Neuronal stem cell (in vitro differentiated cells): ENCODE data around the gene ERBIN.

Experiments used
- DNase-seq: peaks from one replicate; pipeline ENCODE4 v3.0.0-alpha.2; 2013; ENCODE audit warnings: low spot score
- H2AFZ ChIP-seq: one replicate; pipeline ENCODE4 v1.6.1; 2013; ENCODE audit warnings: mild to moderate bottlenecking, low read length, inconsistent platforms
- H2AK5ac ChIP-seq: 2 replicates; pipeline ENCODE4 v1.6.1; 2013; ENCODE audit warnings: low read depth, mild to moderate bottlenecking, inconsistent platforms, low read length, moderate library complexity, mixed read lengths
- H2BK120ac ChIP-seq: 2 replicates; pipeline ENCODE4 v1.6.1; 2013; ENCODE audit warnings: low read depth, mild to moderate bottlenecking, inconsistent platforms, low read length, moderate library complexity, mixed read lengths
- H2BK12ac ChIP-seq: one replicate; pipeline ENCODE4 v1.6.1; 2013; ENCODE audit warnings: low read length, inconsistent platforms
- H2BK15ac ChIP-seq: 2 replicates; pipeline ENCODE4 v1.6.1; 2013; ENCODE audit warnings: mild to moderate bottlenecking, low read length, inconsistent platforms, mixed read lengths
- H2BK5ac ChIP-seq: one replicate; pipeline ENCODE4 v1.6.1; 2013; ENCODE audit warnings: inconsistent platforms, mild to moderate bottlenecking, low read length, moderate library complexity
- H3K14ac ChIP-seq: one replicate; pipeline ENCODE4 v1.6.1; 2013; ENCODE audit warnings: low read length, inconsistent platforms
- H3K18ac ChIP-seq: 2 replicates; pipeline ENCODE4 v1.6.1; 2013; ENCODE audit warnings: low read length, inconsistent platforms
- H3K23ac ChIP-seq: 2 replicates; pipeline ENCODE4 v1.6.1; 2013; ENCODE audit warnings: low read depth, mild to moderate bottlenecking, mixed read lengths, low read length, inconsistent platforms; ENCODE audit not compliant: poor library complexity
- H3K27ac ChIP-seq: replicated peaks from 3 replicates; pipeline ENCODE4 v1.5.1; 2013; ENCODE audit warnings: low read length, inconsistent platforms
- H3K27me3 ChIP-seq, 3 experiments: 2 replicates each; pipeline ENCODE4 v1.6.1; 2013; ENCODE audit warnings: low read length in 3 of 3, mild to moderate bottlenecking in 2 of 3, inconsistent platforms in 1 of 3, low read depth in 1 of 3, mixed read lengths in 1 of 3, moderate library complexity in 1 of 3; ENCODE audit not compliant: control insufficient read depth in 3 of 3, insufficient read depth in 3 of 3
- H3K36me3 ChIP-seq, 2 donors: replicated peaks in 1 of 2; 2 replicates each; pipeline ENCODE4 v1.6.1; 2013; ENCODE audit warnings: low read length in 2 of 2; ENCODE audit not compliant: control insufficient read depth in 2 of 2, insufficient read depth in 2 of 2
- H3K4ac ChIP-seq: 2 replicates; pipeline ENCODE4 v1.6.1; 2013; ENCODE audit warnings: inconsistent platforms, mild to moderate bottlenecking, low read length, moderate library complexity
- H3K4me1 ChIP-seq, 2 donors: 1 replicate in 1 of 2; 2 replicates in 1 of 2; pipeline ENCODE4 v1.6.1; 2013; ENCODE audit warnings: low read length in 2 of 2, low read depth in 1 of 2; ENCODE audit not compliant: control insufficient read depth in 2 of 2, insufficient read depth in 1 of 2
- H3K4me2 ChIP-seq: one replicate; pipeline ENCODE4 v1.6.1; 2013; ENCODE audit warnings: mild to moderate bottlenecking, low read length, inconsistent platforms; ENCODE audit not compliant: insufficient read depth, poor library complexity, severe bottlenecking
- H3K4me3 ChIP-seq, 2 donors: 2 replicates each; pipeline ENCODE4 v1.5.1; 2013; ENCODE audit warnings: low read length in 2 of 2, mild to moderate bottlenecking in 2 of 2, inconsistent platforms in 1 of 2, moderate library complexity in 1 of 2
- H3K79me1 ChIP-seq: one replicate; pipeline ENCODE4 v1.6.1; 2013; ENCODE audit warnings: low read depth, mild to moderate bottlenecking, inconsistent platforms, low read length, moderate library complexity
- H3K9ac ChIP-seq: one replicate; pipeline ENCODE4 v1.6.1; 2013; ENCODE audit warnings: mild to moderate bottlenecking, low read depth, low read length, inconsistent platforms; ENCODE audit not compliant: poor library complexity
- H3K9me3 ChIP-seq, 2 donors: replicated peaks in 1 of 2; 2 replicates each; pipeline versions ENCODE3 to v1.6.1; 2013; ENCODE audit warnings: low read length in 2 of 2, mild to moderate bottlenecking in 2 of 2, inconsistent platforms in 1 of 2, low read depth in 1 of 2, mixed read lengths in 1 of 2, moderate library complexity in 1 of 2; ENCODE audit not compliant: control insufficient read depth in 2 of 2, insufficient read depth in 1 of 2
- H4K8ac ChIP-seq: one replicate; pipeline ENCODE4 v1.6.1; 2013; ENCODE audit warnings: low read depth, mild to moderate bottlenecking, inconsistent platforms, low read length, moderate library complexity
- H4K91ac ChIP-seq: one replicate; pipeline ENCODE4 v1.6.1; 2013; ENCODE audit warnings: low read length, low read depth, mild to moderate bottlenecking, inconsistent platforms; ENCODE audit not compliant: poor library complexity
- WGBS, 2 donors: extraction: QIAGEN DNeasy Blood & Tissue Kit; methylation state at CpG; one replicate each; pipeline ENCODE4 v1.1.7; 2013; ENCODE audit warnings: missing lambda C conversion rate in 2 of 2, mixed read lengths in 1 of 2; ENCODE audit not compliant: insufficient read length in 2 of 2, insufficient replicate concordance in 1 of 2; ENCODE audit errors: extremely low coverage in 2 of 2; 5-methylcytosine and 5-hydroxymethylcytosine counted together

ERBIN gene

DNA sequence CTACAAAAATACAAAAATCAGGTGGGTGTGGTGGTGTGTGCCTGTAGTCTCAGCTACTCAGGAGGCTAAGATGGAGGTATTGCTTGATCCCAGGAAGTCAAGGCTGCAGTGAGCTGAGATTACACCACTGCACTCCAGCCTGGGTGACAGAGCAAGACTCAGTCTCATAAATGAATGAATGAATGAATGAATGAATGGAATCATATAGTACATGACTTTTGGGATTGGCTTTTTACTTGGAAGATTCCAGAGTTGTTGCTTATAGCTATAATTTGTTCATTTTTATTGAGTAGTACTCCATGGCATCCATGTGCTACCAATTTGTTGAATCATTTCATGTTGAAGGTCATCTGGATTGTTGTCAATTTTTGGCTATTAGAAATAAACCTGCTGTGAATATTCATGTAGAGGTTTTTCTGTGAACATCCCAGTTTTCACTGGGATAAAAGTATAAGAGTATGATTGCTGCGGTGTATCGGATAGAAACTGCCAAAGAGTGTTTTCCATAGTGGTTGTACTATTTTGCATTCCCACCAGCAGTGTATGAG, 19.9 kb downstream of the ERBIN start:
- H2BK120ac ChIP-seq, result no peak overlapping the region
- H3K4me2 ChIP-seq, result no peak overlapping the region
- H2AFZ ChIP-seq, result no peak overlapping the region
- no peaks in the 10 kb centered on the region for H3K27me3 ChIP-seq
- no peak overlapping the region for H3K27ac ChIP-seq
- H3K18ac ChIP-seq, result no peak overlapping the region
- H4K91ac ChIP-seq, result no peak overlapping the region
- H4K8ac ChIP-seq, result no peak overlapping the region
- no peak overlapping the region for H2BK5ac ChIP-seq
- no peak overlapping the region for H2BK15ac ChIP-seq
- DNase-seq, result no peak
- no peak overlapping the region for H3K9ac ChIP-seq
- H3K79me1 ChIP-seq, result no peaks in the 10 kb centered on the region
- WGBS, 2 donors, result no CpG with 5 or more reads among the region's 2 CpGs
- peaks cover 0 to 46% of the 10 kb centered on the region in 2 donors for H3K36me3 ChIP-seq
- H3K4ac ChIP-seq, result no peak overlapping the region
- no peak overlapping the region for H3K14ac ChIP-seq
- peaks cover 0 to 31% of the 10 kb centered on the region in 2 donors for H3K9me3 ChIP-seq
- no peak overlapping the region for H2BK12ac ChIP-seq
- H2AK5ac ChIP-seq, result no peak overlapping the region
- H3K4me1 ChIP-seq, result no peaks in the 10 kb centered on the region
- no peak overlapping the region for H3K23ac ChIP-seq
- H3K4me3 ChIP-seq, result no peak overlapping the region

GRCh38 chr5:65948115-65948747, 21.9 kb downstream of the ERBIN start:
- no peak overlapping the region for H3K4me2 ChIP-seq
- no peaks in the 10 kb centered on the region for H3K79me1 ChIP-seq
- H3K14ac ChIP-seq, result no peak overlapping the region
- H4K8ac ChIP-seq, result no peak overlapping the region
- H2BK120ac ChIP-seq, result no peak overlapping the region
- H3K27me3 ChIP-seq, result no peaks in the 10 kb centered on the region
- H2BK15ac ChIP-seq, result no peak overlapping the region
- H2BK5ac ChIP-seq, result no peak overlapping the region
- DNase-seq, result no peak
- H3K4ac ChIP-seq, result no peak overlapping the region
- peaks cover 0 to 24% of the 10 kb centered on the region in 2 donors for H3K9me3 ChIP-seq
- no peak overlapping the region for H2BK12ac ChIP-seq
- H3K27ac ChIP-seq, result no peak overlapping the region
- no peaks in the 10 kb centered on the region for H3K4me1 ChIP-seq
- no peak overlapping the region for H2AK5ac ChIP-seq
- no peak overlapping the region for H4K91ac ChIP-seq
- H2AFZ ChIP-seq, result no peak overlapping the region
- H3K18ac ChIP-seq, result no peak overlapping the region
- H3K4me3 ChIP-seq, result no peak overlapping the region
- no CpG with 5 or more reads among the region's 4 CpGs for WGBS, 2 donors
- H3K23ac ChIP-seq, result no peak overlapping the region
- peaks cover 0 to 41% of the 10 kb centered on the region in 2 donors for H3K36me3 ChIP-seq
- H3K9ac ChIP-seq, result no peak overlapping the region

DNA sequence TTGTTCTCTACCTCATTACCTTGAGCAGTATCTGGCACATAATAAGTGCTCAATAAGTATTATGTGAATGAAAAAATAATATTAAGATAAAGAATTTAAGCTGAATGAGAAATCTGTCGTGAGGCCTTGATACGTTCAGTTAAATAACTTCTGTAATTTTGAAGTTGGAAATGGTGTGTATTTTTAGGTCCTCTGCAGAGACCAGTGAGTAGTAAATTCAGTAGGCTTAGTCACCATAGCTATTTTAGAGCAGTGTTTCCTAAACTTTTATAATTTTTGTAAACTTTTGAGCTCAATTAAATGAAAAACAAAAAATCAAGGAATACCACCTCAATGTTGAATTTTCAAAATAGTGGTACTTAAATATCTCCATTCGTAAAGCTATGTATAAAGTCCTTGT, 25.0 kb downstream of the ERBIN start:
- peaks cover 0 to 22% of the 10 kb centered on the region in 2 donors for H3K9me3 ChIP-seq
- no peak overlapping the region for H3K14ac ChIP-seq
- no peak overlapping the region for H3K4me3 ChIP-seq
- no peak overlapping the region for H2BK15ac ChIP-seq
- DNase-seq, result no peak
- no peak overlapping the region for H3K9ac ChIP-seq
- no peaks in the 10 kb centered on the region for H3K4me1 ChIP-seq
- no peak overlapping the region for H3K4me2 ChIP-seq
- no peak overlapping the region for H3K18ac ChIP-seq
- no peaks in the 10 kb centered on the region for H3K27me3 ChIP-seq
- H3K4ac ChIP-seq, result no peak overlapping the region
- peaks cover 0 to 15% of the 10 kb centered on the region in 2 donors for H3K36me3 ChIP-seq
- H2AK5ac ChIP-seq, result no peak overlapping the region
- no peak overlapping the region for H2BK12ac ChIP-seq
- H3K79me1 ChIP-seq, result no peaks in the 10 kb centered on the region
- H2BK5ac ChIP-seq, result no peak overlapping the region
- no peak overlapping the region for H2AFZ ChIP-seq
- 100% methylated on average over 1 of the region's 3 CpGs; no CpG with 5 or more reads in 1 of the 2 donors for WGBS, 2 donors
- H2BK120ac ChIP-seq, result no peak overlapping the region
- no peak overlapping the region for H4K8ac ChIP-seq
- H4K91ac ChIP-seq, result no peak overlapping the region
- no peak overlapping the region for H3K23ac ChIP-seq
- no peak overlapping the region for H3K27ac ChIP-seq

GRCh38 chr5:65952259-65952658, 25.9 kb downstream of the ERBIN start:
- H3K23ac ChIP-seq, result no peak overlapping the region
- H3K4me2 ChIP-seq, result no peak overlapping the region
- no peak overlapping the region for H3K14ac ChIP-seq
- H2BK12ac ChIP-seq, result no peak overlapping the region
- WGBS, 2 donors, result no CpG with 5 or more reads among the region's 1 CpG
- H3K79me1 ChIP-seq, result no peaks in the 10 kb centered on the region
- H3K36me3 ChIP-seq, result peaks cover 0 to 17% of the 10 kb centered on the region in 2 donors
- no peak overlapping the region for H2BK15ac ChIP-seq
- H3K9me3 ChIP-seq, result peaks cover 2 to 27% of the 10 kb centered on the region in 2 donors
- no peak overlapping the region for H2AK5ac ChIP-seq
- no peak overlapping the region for H2BK120ac ChIP-seq
- no peak overlapping the region for H3K4ac ChIP-seq
- H3K18ac ChIP-seq, result no peak overlapping the region
- H2AFZ ChIP-seq, result no peak overlapping the region
- no peak overlapping the region for H3K4me3 ChIP-seq
- DNase-seq, result no peak
- H3K27ac ChIP-seq, result no peak overlapping the region
- no peak overlapping the region for H4K91ac ChIP-seq
- no peak overlapping the region for H2BK5ac ChIP-seq
- no peak overlapping the region for H3K9ac ChIP-seq
- no peaks in the 10 kb centered on the region for H3K27me3 ChIP-seq
- no peaks in the 10 kb centered on the region for H3K4me1 ChIP-seq
- no peak overlapping the region for H4K8ac ChIP-seq
